HG02981 (cell line): ENCODE data around the gene SRCIN1.

Source experiments
- ATAC-seq: cut with Tn5 transposase; IDR thresholded peaks from one replicate; pipeline ENCODE4 v1.9.1; 2021; ENCODE audit warnings: mild to moderate bottlenecking, moderate library complexity; ENCODE audit not compliant: unreplicated experiment

SRCIN1 gene

GRCh38 chr17:38563362-38564253 lies 42.1 kb downstream of the SRCIN1 start:
- ATAC-seq: no peak

- no peak for ATAC-seq
Measured at GRCh38 chr17:38562903-38563302, 42.8 kb downstream of the SRCIN1 start.

GRCh38 chr17:38562215-38562569 lies 43.6 kb downstream of the SRCIN1 start:
- no peak for ATAC-seq

GRCh38 chr17:38561416-38562214 lies 44.1 kb downstream of the SRCIN1 start:
- no peak for ATAC-seq

GRCh38 chr17:38560503-38561318 lies 45.0 kb downstream of the SRCIN1 start:
- ATAC-seq: no peak

- ATAC-seq: no peak
Measured at GRCh38 chr17:38559880-38560230, 45.9 kb downstream of the SRCIN1 start.

- peak; percentile 62 for ATAC-seq
Measured at GRCh38 chr17:38559051-38559879, 46.5 kb downstream of the SRCIN1 start.

- no peak for ATAC-seq
Measured at GRCh38 chr17:38558728-38559050, 47.1 kb downstream of the SRCIN1 start.

GRCh38 chr17:38557836-38558727 lies 47.7 kb downstream of the SRCIN1 start:
- ATAC-seq: peak; percentile 63

- no peak for ATAC-seq
Measured at GRCh38 chr17:38557396-38557795, 48.4 kb downstream of the SRCIN1 start.

- no peak for ATAC-seq
Measured at GRCh38 chr17:38556239-38556638, 49.5 kb downstream of the SRCIN1 start.

GRCh38 chr17:38554430-38555350 lies 51.1 kb downstream of the SRCIN1 start:
- no peak for ATAC-seq

- no peak for ATAC-seq
Measured at GRCh38 chr17:38552343-38552742, 53.4 kb downstream of the SRCIN1 start.

GRCh38 chr17:38551121-38551520 lies 54.6 kb downstream of the SRCIN1 start:
- no peak for ATAC-seq

GRCh38 chr17:38550661-38551060 lies 55.1 kb downstream of the SRCIN1 start:
- no peak for ATAC-seq

GRCh38 chr17:38549285-38549684 lies 56.5 kb downstream of the SRCIN1 start:
- ATAC-seq: no peak

- ATAC-seq: no peak
Measured at GRCh38 chr17:38547444-38547843, 58.3 kb downstream of the SRCIN1 start.

GRCh38 chr17:38546396-38546795 lies 59.4 kb downstream of the SRCIN1 start:
- ATAC-seq: no peak
